Body of pancreas (tissue), 4 donors: Measurements from ENCODE around the gene VEGFA.

ENCODE experiments used
- CTCF ChIP-seq, 7 experiments: fragments of 450-650 bp in 4 of 7; fragments of 200-600 bp in 3 of 7; sonication (generic) in 3 of 7; IDR thresholded peaks; one replicate each; pipeline ENCODE4 v1.5.1; 2016 to 2019; ENCODE audit warnings: antibody characterized with exemption in 7 of 7
- POLR2A ChIP-seq, 3 donors: fragments of 450-650 bp; IDR thresholded peaks; one replicate each; pipeline ENCODE4 v1.6.1; 2016; ENCODE audit warnings: antibody characterized with exemption in 3 of 3, mild to moderate bottlenecking in 2 of 3

GRCh38 chr6:43825187-43826115 lies 55.4 kb downstream of the VEGFA start:
- TF ChIP-seq CTCF (IDR thresholded peaks at IDR 0.05) (no peak), POLR2A (IDR thresholded peaks at IDR 0.05) (no peak)
